GM12878 (cell line): ENCODE measurements around the gene ARHGEF3. TPM values are rescaled to one million over a fixed set of nuclear protein-coding genes. Genes with fewer than 3 reads are reported as not detected.

Experiments
- BCL3 ChIP-seq: IDR thresholded peaks from 2 replicates; pipeline ENCODE4 v1.6.1; 2011; ENCODE audit warnings: borderline replicate concordance, low read depth, mild to moderate bottlenecking, moderate library complexity, low read length; ENCODE audit not compliant: insufficient read depth, poor library complexity, severe bottlenecking
- CEBPB ChIP-seq, 2 experiments: fragments of 150-350 bp in 1 of 2; IDR thresholded peaks; 2 replicates each; pipeline ENCODE4 v1.6.1; 2012 to 2014; ENCODE audit warnings: low read depth in 2 of 2, low read length in 2 of 2, borderline replicate concordance in 1 of 2, inconsistent platforms in 1 of 2
- CHD1 ChIP-seq: IDR thresholded peaks from 2 replicates; pipeline ENCODE4 v1.6.1; 2012; ENCODE audit warnings: low read depth, low read length, improper control_type of control experiment
- EP300 ChIP-seq, 2 experiments: fragments of 150-350 bp in 1 of 2; IDR thresholded peaks; 2 replicates each; pipeline ENCODE4 v1.6.1; 2011 to 2012; ENCODE audit warnings: low read depth in 2 of 2, low read length in 2 of 2, borderline replicate concordance in 1 of 2, improper control_type of control experiment in 1 of 2, inconsistent platforms in 1 of 2; ENCODE audit not compliant: control insufficient read depth in 1 of 2
- EZH2 ChIP-seq: IDR thresholded peaks from 2 replicates; pipeline ENCODE4 v1.6.1; 2012; ENCODE audit warnings: low read depth, mild to moderate bottlenecking, control low read depth, inconsistent platforms, low read length, borderline replicate concordance; ENCODE audit not compliant: control insufficient read depth
- FOS ChIP-seq: IDR thresholded peaks from 3 replicates; pipeline ENCODE4 v1.6.1; 2011; ENCODE audit warnings: borderline replicate concordance; ENCODE audit not compliant: insufficient read length; ENCODE audit errors: extremely low read depth
- JUNB ChIP-seq: IDR thresholded peaks from 2 replicates; pipeline ENCODE4 v1.6.1; 2016; ENCODE audit warnings: antibody characterized with exemption, mild to moderate bottlenecking
- NFIC ChIP-seq: IDR thresholded peaks from 2 replicates; pipeline ENCODE4 v1.6.1; 2012; ENCODE audit warnings: low read depth, mild to moderate bottlenecking, inconsistent platforms, low read length, moderate library complexity
- NKRF ChIP-seq: fragments of 450-650 bp; conservative IDR thresholded peaks from 2 replicates; pipeline ENCODE4 v1.6.1; 2017; ENCODE audit warnings: mild to moderate bottlenecking, moderate library complexity
- NRF1 ChIP-seq: conservative IDR thresholded peaks from 2 replicates; pipeline ENCODE4 v1.6.1; 2011; ENCODE audit warnings: mild to moderate bottlenecking, low read depth, low read length, improper control_type of control experiment
- PKNOX1 ChIP-seq: fragments of 450-650 bp; IDR thresholded peaks from 2 replicates; pipeline ENCODE4 v1.6.1; 2016; ENCODE audit warnings: mild to moderate bottlenecking
- SIX5 ChIP-seq: IDR thresholded peaks from 2 replicates; pipeline ENCODE4 v1.6.1; 2011; ENCODE audit warnings: mild to moderate bottlenecking, low read depth, low read length, moderate library complexity; ENCODE audit not compliant: severe bottlenecking
- SREBF1 ChIP-seq: IDR thresholded peaks from 2 replicates; pipeline ENCODE4 v1.6.1; 2012; ENCODE audit warnings: mild to moderate bottlenecking, low read length
- TCF12 ChIP-seq: IDR thresholded peaks from 2 replicates; pipeline ENCODE4 v1.6.1; 2011; ENCODE audit warnings: low read depth, mild to moderate bottlenecking, low read length
- USF1 ChIP-seq: IDR thresholded peaks from 2 replicates; pipeline ENCODE4 v1.6.1; 2011; ENCODE audit warnings: borderline replicate concordance, low read depth, mild to moderate bottlenecking, moderate library complexity, mixed read lengths, low read length; ENCODE audit not compliant: insufficient read depth; ENCODE audit errors: extremely low read length
- USF2 ChIP-seq: IDR thresholded peaks from 2 replicates; pipeline ENCODE4 v1.6.1; 2011; ENCODE audit warnings: low read depth, low read length, improper control_type of control experiment, borderline replicate concordance
- ZBTB11 ChIP-seq: fragments of 450-650 bp; formaldehyde crosslinking; IDR thresholded peaks from 2 replicates; pipeline ENCODE4 v1.5.0; 2022; ENCODE audit warnings: mild to moderate bottlenecking, missing genetic modification characterization
- ZNF384 ChIP-seq: IDR thresholded peaks from 2 replicates; pipeline ENCODE4 v1.6.1; 2012; ENCODE audit warnings: low read depth, mild to moderate bottlenecking, low read length, improper control_type of control experiment, borderline replicate concordance
- polyA plus RNA-seq, 11 experiments: library from polyadenylated mRNA; depleted of rRNA in 4 of 11; unstranded in 6 of 11; stranded (reverse) in 5 of 11; fragments of >200 nt; fragmentation: Nextera tagmentation in 4 of 11; fragmentation: Illumina TruSeq in 1 of 11; extraction: Ambion mirVana in 4 of 11; extraction: Trizol in 1 of 11; gene quantifications; 1 replicate in 1 of 11; 2 replicates in 10 of 11; pipeline versions ENCODE4 v1.2.1 to v1.2.3, GENCODE V29; 2011 to 2016; ENCODE audit warnings: inconsistent platforms in 2 of 11, missing spikeins in 2 of 11, low read depth in 1 of 11
- total RNA-seq, 4 experiments: library from RNA; depleted of rRNA in 3 of 4; stranded (reverse); fragments of >200 nt in 3 of 4; fragmentation: Illumina TruSeq in 1 of 4; extraction: Trizol in 1 of 4; gene quantifications; 2 replicates each; pipeline versions ENCODE4 v1.2.1 to v1.2.3, GENCODE V29; 2013 to 2021

Gene ARHGEF3
- total and polyA plus RNA-seq, 10 of the 15 experiments (the other 5 are each of a cell fraction or from before 2014, with no cell fraction given), result 21.8 to 78.7 (median 56.2) TPM

GRCh38 chr3:56688191-56688590 lies 113.6 kb downstream of the ARHGEF3 start (continued):
- TF ChIP-seq ZNF384 (no peak), ZBTB11 (CRISPR knock-in tag) (no peak), TCF12 (no peak), JUNB (peak; percentile 73), SREBF1 (no peak), NKRF (no peak), CHD1 (no peak), PKNOX1 (no peak), CEBPB (IDR thresholded peaks at IDR 0.05; ENCODE audit: borderline replicate concordance in 1 of 2, low read depth in 2 of 2, low read length in 2 of 2) (no peak), EZH2 (no peak), USF1 (no peak), FOS (no peak), EP300 (IDR thresholded peaks at IDR 0.05; ENCODE audit: borderline replicate concordance in 1 of 2, control insufficient read depth in 1 of 2, low read depth in 2 of 2, low read length in 2 of 2) (no peak), NFIC (peak; percentile 87; the same call in 1 of the 2 replicates), SIX5 (no peak), USF2 (no peak), BCL3 (no peak), NRF1 (no peak)
